Stomach (tissue), 19 donors: ENCODE measurements around the gene FIGNL1. TPM values are rescaled to one million over a fixed set of nuclear protein-coding genes. Genes with fewer than 3 reads are reported as not detected.

Source experiments
- DNase-seq, 2 donors: peaks; one replicate each; pipeline versions ENCODE4 v3.0.0 to v3.0.0-alpha.2; 2013 to 2019
- H3K27ac ChIP-seq, 5 donors: fragments of 200-600 bp in 4 of 5; sonication (generic) in 4 of 5; one replicate each; pipeline ENCODE4 v1.5.1; 2013 to 2019; ENCODE audit warnings: mild to moderate bottlenecking in 1 of 5, moderate library complexity in 1 of 5
- H3K27me3 ChIP-seq, 3 donors: fragments of 200-600 bp; sonication (generic); one replicate each; pipeline ENCODE4 v1.5.1; 2017 to 2019; ENCODE audit warnings: mixed run types in 1 of 3
- H3K36me3 ChIP-seq, 4 donors: fragments of 200-600 bp; sonication (generic); 1 replicate in 3 of 4; 2 replicates in 1 of 4; pipeline ENCODE4 v1.5.1; 2016 to 2019
- H3K4me1 ChIP-seq, 4 donors: fragments of 200-600 bp; sonication (generic); one replicate each; pipeline ENCODE4 v1.5.1; 2016 to 2019
- H3K4me3 ChIP-seq, 4 donors: fragments of 200-600 bp; sonication (generic) in 3 of 4; one replicate each; pipeline ENCODE4 v1.5.1; 2016 to 2019; ENCODE audit warnings: mild to moderate bottlenecking in 1 of 4
- H3K9me3 ChIP-seq, 4 donors: fragments of 200-600 bp; sonication (generic); one replicate each; pipeline ENCODE4 v1.5.1; 2016 to 2019
- EP300 ChIP-seq: sonication (generic); formaldehyde crosslinking; IDR thresholded peaks from one replicate; pipeline ENCODE4 v1.6.1; 2017; ENCODE audit warnings: antibody characterized with exemption
- POLR2A ChIP-seq, 4 donors: fragments of 450-650 bp; IDR thresholded peaks; one replicate each; pipeline ENCODE4 v1.6.1; 2016; ENCODE audit warnings: antibody characterized with exemption in 4 of 4, control low read depth in 2 of 4, mild to moderate bottlenecking in 1 of 4, moderate library complexity in 1 of 4
- POLR2AphosphoS5 ChIP-seq, 3 donors: sonication (generic); formaldehyde crosslinking; IDR thresholded peaks; one replicate each; pipeline ENCODE4 v1.6.1; 2016; ENCODE audit warnings: antibody characterized with exemption in 3 of 3
- WGBS, 5 donors: extraction: QIAGEN DNeasy Blood & Tissue Kit in 3 of 5; methylation state at CpG; one replicate each; pipeline versions ENCODE4 v1.1.5 to v1.1.7; 2013 to 2018; 5-methylcytosine and 5-hydroxymethylcytosine counted together
- intact Hi-C: fragments of 100-400 bp; cut with DNase I; formaldehyde crosslinking; loops from one replicate; pipeline ENCODE4 v1.15.1; 2023; ENCODE audit warnings: low total_unique reads
- long read RNA-seq, 10 donors: transcript quantifications; one replicate each; lab custom pipeline, GENCODE V29; 2026
- polyA plus RNA-seq, 3 donors: library from polyadenylated mRNA; stranded (reverse); fragments of 200-250 nt; gene quantifications; one replicate each; pipeline ENCODE4 v1.2.3, GENCODE V29; 2013
- total RNA-seq, 5 donors: library from RNA; depleted of rRNA; stranded (reverse); fragments of >200 nt; gene quantifications; one replicate each; pipeline versions ENCODE4 v1.1.0 to v1.2.3, GENCODE V29; 2014 to 2016
- TF ChIP-seq, protein P1 (sequence below), 7 experiments: fragments of 450-650 bp in 4 of 7; fragments of 200-600 bp in 3 of 7; sonication (generic) in 3 of 7; IDR thresholded peaks; one replicate each; pipeline ENCODE4 v1.5.1; 2016 to 2019; ENCODE audit warnings: antibody characterized with exemption in 7 of 7, control low read depth in 2 of 7, mild to moderate bottlenecking in 1 of 7
- donor health status: healthy with polysubstance abuse.
- donor health status: Bipolar disorder and iron deficiency.
- donor health status: healthy.

Gene FIGNL1, protein sequence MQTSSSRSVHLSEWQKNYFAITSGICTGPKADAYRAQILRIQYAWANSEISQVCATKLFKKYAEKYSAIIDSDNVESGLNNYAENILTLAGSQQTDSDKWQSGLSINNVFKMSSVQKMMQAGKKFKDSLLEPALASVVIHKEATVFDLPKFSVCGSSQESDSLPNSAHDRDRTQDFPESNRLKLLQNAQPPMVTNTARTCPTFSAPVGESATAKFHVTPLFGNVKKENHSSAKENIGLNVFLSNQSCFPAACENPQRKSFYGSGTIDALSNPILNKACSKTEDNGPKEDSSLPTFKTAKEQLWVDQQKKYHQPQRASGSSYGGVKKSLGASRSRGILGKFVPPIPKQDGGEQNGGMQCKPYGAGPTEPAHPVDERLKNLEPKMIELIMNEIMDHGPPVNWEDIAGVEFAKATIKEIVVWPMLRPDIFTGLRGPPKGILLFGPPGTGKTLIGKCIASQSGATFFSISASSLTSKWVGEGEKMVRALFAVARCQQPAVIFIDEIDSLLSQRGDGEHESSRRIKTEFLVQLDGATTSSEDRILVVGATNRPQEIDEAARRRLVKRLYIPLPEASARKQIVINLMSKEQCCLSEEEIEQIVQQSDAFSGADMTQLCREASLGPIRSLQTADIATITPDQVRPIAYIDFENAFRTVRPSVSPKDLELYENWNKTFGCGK
- total RNA-seq (10 to 100 TPM in 2 of 5 donors, 1 to 10 TPM in 2, under 1 TPM in 1; 0.29 to 32.1 (median 6.4) TPM), polyA plus RNA-seq (1 to 10 TPM; 2.1 to 5.2 (median 3.2) TPM)
- long read RNA-seq, donor 1, partial matches to known transcripts: 0 of 1 reads
- long read RNA-seq, donor 1, other reads (novel, unspliced or antisense): 0 of 1 reads
- long read RNA-seq, donor 2: 0 reads
- long read RNA-seq, donor 3: 0 reads
- long read RNA-seq, donor 4: 0 reads
- long read RNA-seq, donor 5, partial matches to known transcripts: 0 of 1 reads
- long read RNA-seq, donor 5, other reads (novel, unspliced or antisense): 0 of 1 reads
- long read RNA-seq, donor 6, partial matches to known transcripts: 0 of 2 reads
- long read RNA-seq, donor 6, other reads (novel, unspliced or antisense): 0 of 2 reads
- long read RNA-seq, donor 7, partial matches to known transcripts: 0 of 4 reads
- long read RNA-seq, donor 7, other reads (novel, unspliced or antisense): 0 of 4 reads
- long read RNA-seq, donor 8: 0 reads
- long read RNA-seq, donor 9, partial matches to known transcripts: 0 of 1 reads
- long read RNA-seq, donor 9, other reads (novel, unspliced or antisense): 0 of 1 reads
- long read RNA-seq, donor 10, partial matches to known transcripts: 0 of 1 reads
- long read RNA-seq, donor 10, other reads (novel, unspliced or antisense): 0 of 1 reads

DNA sequence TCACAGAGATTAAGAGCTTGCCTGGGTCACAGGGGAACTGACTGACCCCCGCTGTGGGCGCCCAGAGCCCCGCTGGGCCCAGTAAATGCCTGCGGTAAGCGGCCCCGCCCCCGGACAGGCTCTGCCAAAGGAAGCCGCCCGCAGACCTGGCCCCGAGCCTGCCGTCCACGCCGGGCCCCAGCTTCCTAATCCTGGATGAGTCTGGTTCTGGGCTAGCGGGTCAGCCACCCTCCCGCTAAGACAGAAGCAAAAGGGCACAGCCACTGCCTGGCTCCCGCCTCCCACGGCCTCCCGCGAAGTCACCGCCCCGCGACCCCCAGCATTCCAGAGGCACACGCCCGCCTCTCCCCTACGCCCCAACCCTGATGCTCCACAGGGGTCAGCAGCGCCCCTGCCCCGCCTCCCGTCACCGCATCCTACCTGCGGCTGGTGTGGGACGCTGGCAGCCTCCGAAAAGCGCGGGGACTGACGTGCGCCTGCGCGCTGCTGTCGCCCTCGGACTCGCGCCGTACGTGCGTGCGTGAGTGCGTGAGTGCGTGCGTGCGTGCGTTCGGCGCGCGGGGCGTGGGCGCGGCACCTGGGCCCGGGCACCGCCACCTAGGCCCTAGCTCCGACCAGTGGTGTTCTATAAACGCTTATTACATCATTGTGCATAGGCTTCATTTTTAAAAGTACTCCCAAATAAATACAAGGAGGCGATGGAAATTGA lies at the start of gene FIGNL1:
FIGNL1 (minus strand) TSS at position 470 of the 709 bp plus-strand sequence. CDS start 3,063 bp downstream, outside the sequence.
- DNase-seq: peak; percentile 79 to 95
- H3K4me1 ChIP-seq: peaks cover 7 to 26% (median 17%) of the 10 kb centered on the region in 4 donors
- H3K27ac ChIP-seq: peak within 1 kb of the TSS; percentile 45 to 88 (median 74)
- H3K27me3 ChIP-seq: no peaks in the 10 kb centered on the region
- H3K9me3 ChIP-seq: no peaks in the 10 kb centered on the region
- 0 to 1% (median 1%) methylated on average over 45 to 63 of the region's 63 CpGs for WGBS, 5 donors
- intact Hi-C loops: no loop called here
- H3K4me3 ChIP-seq: peak within 1 kb of the TSS; percentile 57 to 92 (median 68)
- H3K36me3 ChIP-seq: peaks cover 0 to 22% (median 21%) of the 10 kb centered on the region in 4 donors
- TF ChIP-seq POLR2A (IDR thresholded peaks at IDR 0.05) (no peak), POLR2AphosphoS5 (IDR thresholded peaks at IDR 0.05) (peak; percentile 59 to 93 (median 87)), EP300 (no peak)
- TF ChIP-seq, protein P1, sequence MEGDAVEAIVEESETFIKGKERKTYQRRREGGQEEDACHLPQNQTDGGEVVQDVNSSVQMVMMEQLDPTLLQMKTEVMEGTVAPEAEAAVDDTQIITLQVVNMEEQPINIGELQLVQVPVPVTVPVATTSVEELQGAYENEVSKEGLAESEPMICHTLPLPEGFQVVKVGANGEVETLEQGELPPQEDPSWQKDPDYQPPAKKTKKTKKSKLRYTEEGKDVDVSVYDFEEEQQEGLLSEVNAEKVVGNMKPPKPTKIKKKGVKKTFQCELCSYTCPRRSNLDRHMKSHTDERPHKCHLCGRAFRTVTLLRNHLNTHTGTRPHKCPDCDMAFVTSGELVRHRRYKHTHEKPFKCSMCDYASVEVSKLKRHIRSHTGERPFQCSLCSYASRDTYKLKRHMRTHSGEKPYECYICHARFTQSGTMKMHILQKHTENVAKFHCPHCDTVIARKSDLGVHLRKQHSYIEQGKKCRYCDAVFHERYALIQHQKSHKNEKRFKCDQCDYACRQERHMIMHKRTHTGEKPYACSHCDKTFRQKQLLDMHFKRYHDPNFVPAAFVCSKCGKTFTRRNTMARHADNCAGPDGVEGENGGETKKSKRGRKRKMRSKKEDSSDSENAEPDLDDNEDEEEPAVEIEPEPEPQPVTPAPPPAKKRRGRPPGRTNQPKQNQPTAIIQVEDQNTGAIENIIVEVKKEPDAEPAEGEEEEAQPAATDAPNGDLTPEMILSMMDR (IDR thresholded peaks at IDR 0.05): no peak

DNA sequence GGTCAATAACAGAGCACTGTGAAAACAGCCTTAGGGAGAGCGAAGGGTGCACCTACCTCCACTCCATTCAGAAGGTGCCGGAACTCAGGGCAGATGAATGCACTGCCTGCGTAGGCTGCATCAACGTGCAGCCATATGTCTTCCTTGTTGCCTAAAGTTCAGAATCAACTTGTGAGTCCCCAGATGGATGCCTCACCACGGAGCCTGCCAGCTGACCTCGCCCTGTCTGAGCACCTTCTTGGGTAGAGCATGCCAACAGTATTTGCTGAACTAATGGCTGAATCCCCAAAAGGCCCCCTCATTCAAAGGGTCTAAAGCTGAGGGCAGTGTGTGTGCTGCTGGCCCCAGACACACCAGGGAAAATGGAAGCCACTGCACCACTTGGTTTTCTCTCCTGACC lies 48.9 kb upstream of the FIGNL1 start:
- DNase-seq: no peak
- no peaks in the 10 kb centered on the region for H3K36me3 ChIP-seq
- H3K4me3 ChIP-seq: no peak overlapping the region
- H3K27ac ChIP-seq: no peak overlapping the region
- intact Hi-C loops: no loop called here
- H3K4me1 ChIP-seq: peaks cover 7 to 40% (median 16%) of the 10 kb centered on the region in 4 donors
- no peak for TF ChIP-seq POLR2A (IDR thresholded peaks at IDR 0.05)
- TF ChIP-seq, protein P1 (IDR thresholded peaks at IDR 0.05): no peak
- no peak for TF ChIP-seq EP300
- TF ChIP-seq POLR2AphosphoS5 (IDR thresholded peaks at IDR 0.05): no peak
- 90 to 96% (median 93%) methylated on average over 6 of the region's 6 CpGs for WGBS, 5 donors
- H3K27me3 ChIP-seq: no peaks in the 10 kb centered on the region
- no peaks in the 10 kb centered on the region for H3K9me3 ChIP-seq

DNA sequence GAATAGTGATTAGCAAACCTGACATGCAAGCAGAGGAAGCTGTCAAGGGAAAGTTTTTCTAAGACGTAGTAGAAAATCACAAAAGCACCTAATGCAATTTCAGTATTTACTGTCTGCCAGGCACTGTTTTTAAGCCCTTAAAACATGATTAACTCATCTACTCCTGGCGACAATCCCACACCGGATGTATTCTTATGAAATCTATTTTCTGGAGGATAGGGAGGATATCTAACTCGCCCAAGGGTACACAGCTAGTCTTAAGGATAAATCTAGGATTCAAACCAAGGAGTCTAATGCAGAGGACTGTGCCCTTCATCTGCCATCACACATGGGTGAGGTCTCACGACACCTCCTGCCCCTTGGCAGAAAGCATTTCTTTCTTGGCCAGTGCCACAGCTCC lies 47.8 kb upstream of the FIGNL1 start:
- DNase-seq: no peak
- 67 to 83% (median 76%) methylated on average over 5 of the region's 5 CpGs for WGBS, 5 donors
- H3K27ac ChIP-seq: peak overlapping the region in 3 of 5 donors; percentile 4 to 49 (median 5)
- TF ChIP-seq, protein P1 (IDR thresholded peaks at IDR 0.05): no peak
- TF ChIP-seq POLR2AphosphoS5 (IDR thresholded peaks at IDR 0.05) (no peak), POLR2A (IDR thresholded peaks at IDR 0.05) (no peak), EP300 (no peak)
- H3K27me3 ChIP-seq: no peaks in the 10 kb centered on the region
- H3K4me1 ChIP-seq: peaks cover 6 to 33% (median 16%) of the 10 kb centered on the region in 4 donors
- no peak overlapping the region for H3K4me3 ChIP-seq
- no peaks in the 10 kb centered on the region for H3K9me3 ChIP-seq
- intact Hi-C loops: no loop called here
- H3K36me3 ChIP-seq: no peaks in the 10 kb centered on the region
